ENCODE measurements around the gene CD99L2. TPM values are rescaled to one million over a fixed set of nuclear protein-coding genes. Genes with fewer than 3 reads are reported as not detected.

Gene CD99L2
- total and polyA plus RNA-seq, 2 of the 8 experiments (the other 6 are each of a cell fraction or from before 2014, with no cell fraction given): 8.0 to 8.5 TPM

GRCh38 chrX:150933945-150934350 is 35.5 kb upstream of the CD99L2 start:
- H3K14ac ChIP-seq (ENCODE audit: insufficient read length): no peak overlapping the region
- H2BK5ac ChIP-seq (ENCODE audit: low read depth, low read length): no peak overlapping the region
- ChIA-PET POLR2A (ENCODE audit: partially characterized antibody) (interaction anchor here (0.9 to 1.9 kb wide), 6 partner anchors 10 to 51 kb away, joined by 3 to 15 read pairs (median 4); no protein-coding TSS in a partner anchor), CTCF (ENCODE audit: partially characterized antibody) (interaction anchor here (0.8 kb wide), 1 partner anchor 16 kb away, joined by 3 read pairs; no protein-coding TSS in a partner anchor)
- H3K9ac ChIP-seq (replicated peaks in 1 of 4; ENCODE audit: extremely low read depth in 1 of 4, low read depth in 3 of 4, low read length in 3 of 4): no peak overlapping the region
- WGBS, 2 experiments (ENCODE audit: extremely low coverage in 1 of 2, insufficient coverage in 1 of 2, insufficient read length in 1 of 2, insufficient replicate concordance in 2 of 2, low coverage in 1 of 2, low lambda C conversion rate in 2 of 2, missing lambda C conversion rate in 1 of 2): 75% methylated on average over 5 of the region's 5 CpGs; no CpG with 5 or more reads in 1 of the 2 experiments
- H2BK15ac ChIP-seq (ENCODE audit: low read length): no peak overlapping the region
- peak overlapping the region; percentile 84; the same call in 1 of the 2 replicates for H2BK12ac ChIP-seq (ENCODE audit: low read depth, low read length)
- H4K20me1 ChIP-seq (replicated peaks in 1 of 2; ENCODE audit: control insufficient read depth in 1 of 2, insufficient read depth in 2 of 2, low read length in 2 of 2): no peaks in the 10 kb centered on the region
- 0 out of 2 replicates have a peak overlapping the region, but pooled peaks have one; percentile 39 for H2AK5ac ChIP-seq (ENCODE audit: low read depth, low read length)
- no peaks in the 10 kb centered on the region for H3K9me3 ChIP-seq (ENCODE audit: insufficient read depth in 2 of 2, low read depth in 1 of 2, low read length in 1 of 2)
- no peak overlapping the region for H3K18ac ChIP-seq (ENCODE audit: extremely low read depth, low read length)
- H3K4ac ChIP-seq (replicated peaks; ENCODE audit: insufficient read length, low read depth, low read length): no peak overlapping the region
- no peaks in the 10 kb centered on the region for H3K79me2 ChIP-seq (ENCODE audit: control insufficient read depth in 1 of 2, insufficient read depth in 2 of 2, low read length in 2 of 2)
- H4K91ac ChIP-seq (replicated peaks; ENCODE audit: insufficient read length, low read length): no peak overlapping the region
- TF ChIP-seq E2F6 (IDR thresholded peaks at IDR 0.05) (no peak), POLR2AphosphoS5 (IDR thresholded peaks at IDR 0.05; ENCODE audit: low read depth, low read length) (no peak), TAF1 (IDR thresholded peaks at IDR 0.05; ENCODE audit: low read depth, low read length) (no peak), RXRA (IDR thresholded peaks at IDR 0.05; ENCODE audit: insufficient read depth, low read depth, low read length) (no peak), CREB1 (IDR thresholded peaks at IDR 0.05) (no peak), CTCF (IDR thresholded peaks at IDR 0.05; ENCODE audit: control extremely low read depth in 1 of 3, insufficient read depth in 1 of 3, low read depth in 1 of 3, low read length in 3 of 3) (no peak)
- no peak overlapping the region for H4K8ac ChIP-seq (ENCODE audit: extremely low read depth, insufficient read depth, low read length)
- H3K23ac ChIP-seq (ENCODE audit: insufficient read length): no peak overlapping the region
- no peak overlapping the region for H4K5ac ChIP-seq (ENCODE audit: insufficient read length, low read depth, low read length)
- no peak overlapping the region for H3K4me3 ChIP-seq (ENCODE audit: extremely low read depth in 1 of 4, insufficient read depth in 2 of 4, low read depth in 3 of 4, low read length in 4 of 4)
- H3K27ac ChIP-seq (ENCODE audit: low read depth, low read length): no peak overlapping the region
- no peaks in the 10 kb centered on the region for H3K23me2 ChIP-seq (ENCODE audit: low read depth, low read length)
- H3K56ac ChIP-seq (replicated peaks; ENCODE audit: insufficient read length, low read depth, low read length): no peak overlapping the region
- 0 out of 4 replicates have a peak overlapping the region, but pooled peaks of 1 of the 2 experiments have one; percentile 10 for H3K4me2 ChIP-seq (ENCODE audit: insufficient read depth in 1 of 2, low read depth in 2 of 2, low read length in 2 of 2)
- no peak overlapping the region for H2AFZ ChIP-seq (ENCODE audit: low read length)
- H3K4me1 ChIP-seq (replicated peaks in 1 of 4; ENCODE audit: control insufficient read depth in 3 of 4, insufficient read depth in 4 of 4, low read length in 3 of 4): peaks cover 0 to 6% (median 2%) of the 10 kb centered on the region in 4 experiments; a peak in 4 of 7 replicates
- no peak overlapping the region for H2BK20ac ChIP-seq (ENCODE audit: low read length)
- H3K79me1 ChIP-seq (ENCODE audit: low read depth, low read length): no peaks in the 10 kb centered on the region
- no peaks in the 10 kb centered on the region for H3K27me3 ChIP-seq (replicated peaks in 1 of 4; ENCODE audit: control insufficient read depth in 3 of 4, extremely low read depth in 1 of 4, insufficient read depth in 3 of 4, low read length in 3 of 4)
- H2BK120ac ChIP-seq (replicated peaks; ENCODE audit: low read depth, low read length): no peak overlapping the region
- FAIRE-seq: peak; percentile 52
- no peaks in the 10 kb centered on the region for H3K36me3 ChIP-seq (ENCODE audit: control insufficient read depth in 2 of 4, insufficient read depth in 4 of 4, low read length in 3 of 4)
- DNase-seq (ENCODE audit: low read depth in 1 of 2, low spot score in 2 of 2): no peak
